GM18858 (cell line): Measurements from ENCODE around the gene ZP3.
A peak's percentile ranks its signal among the peaks of the same experiment; 100 is the strongest.
"Not testable (repeated sequence)": the region's sequence is repeated elsewhere in the genome, so short reads cannot be mapped to it uniquely, and the experiment has no call there.

ENCODE experiments used
- ATAC-seq: cut with Tn5 transposase; IDR thresholded peaks from one replicate; pipeline ENCODE4 v1.9.1; 2021; ENCODE audit not compliant: unreplicated experiment

ZP3 gene

DNA sequence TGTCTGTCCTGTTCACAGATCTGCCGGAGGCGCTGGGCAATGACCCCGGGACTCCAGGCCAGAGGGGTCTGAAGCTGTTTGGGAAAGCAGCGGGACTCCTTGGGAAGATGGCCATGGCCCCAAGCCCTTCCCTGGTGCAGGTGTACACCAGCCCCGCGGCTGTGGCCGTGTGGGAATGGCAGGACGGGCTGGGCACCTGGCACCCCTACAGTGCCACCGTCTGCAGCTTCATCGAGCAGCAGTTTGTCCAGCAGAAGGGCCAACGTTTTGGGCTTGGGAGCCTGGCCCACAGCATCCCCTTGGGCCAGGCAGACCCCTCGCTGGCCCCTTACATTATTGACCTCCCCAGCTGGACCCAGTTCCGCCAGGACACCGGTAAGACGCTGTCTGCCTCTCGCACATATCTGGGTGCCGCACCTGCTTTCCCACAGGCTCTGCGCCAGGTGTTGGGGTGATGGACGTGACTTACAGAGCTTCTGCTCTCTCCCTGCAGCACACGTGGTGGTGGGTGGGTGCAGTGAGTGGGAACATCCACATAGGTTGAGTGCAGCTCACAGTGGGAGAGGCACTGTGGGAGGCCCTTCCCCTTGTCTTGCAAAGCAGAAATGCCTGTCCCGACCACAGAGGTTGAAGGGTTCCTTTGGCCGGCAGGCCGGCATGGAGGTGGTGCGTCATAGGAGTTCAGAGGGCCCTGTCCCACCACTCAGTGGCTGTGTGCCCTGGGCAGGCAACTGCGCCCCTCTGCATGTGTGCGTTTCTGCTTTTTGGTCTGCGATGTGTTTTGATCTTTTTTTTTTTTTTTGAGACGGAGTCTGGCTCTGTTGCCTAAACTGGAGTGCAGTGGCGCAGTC, 55.9 kb downstream of the ZP3 start:
- not testable (repeated sequence) for ATAC-seq

DNA sequence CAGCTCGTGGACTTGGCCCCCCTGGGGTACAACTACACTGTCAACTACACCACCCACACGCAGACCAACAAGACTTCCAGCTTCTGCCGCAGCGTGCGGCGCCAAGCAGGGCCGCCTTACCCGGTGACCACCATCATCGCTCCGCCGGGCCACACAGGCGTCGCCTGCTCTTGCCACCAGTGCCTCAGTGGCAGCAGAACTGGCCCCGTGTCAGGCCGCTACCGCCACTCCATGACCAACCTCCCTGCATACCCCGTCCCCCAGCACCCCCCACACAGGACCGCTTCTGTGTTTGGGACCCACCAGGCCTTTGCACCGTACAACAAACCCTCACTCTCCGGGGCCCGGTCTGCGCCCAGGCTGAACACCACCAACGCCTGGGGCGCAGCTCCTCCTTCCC, 57.9 kb downstream of the ZP3 start:
- not testable (repeated sequence) for ATAC-seq

DNA sequence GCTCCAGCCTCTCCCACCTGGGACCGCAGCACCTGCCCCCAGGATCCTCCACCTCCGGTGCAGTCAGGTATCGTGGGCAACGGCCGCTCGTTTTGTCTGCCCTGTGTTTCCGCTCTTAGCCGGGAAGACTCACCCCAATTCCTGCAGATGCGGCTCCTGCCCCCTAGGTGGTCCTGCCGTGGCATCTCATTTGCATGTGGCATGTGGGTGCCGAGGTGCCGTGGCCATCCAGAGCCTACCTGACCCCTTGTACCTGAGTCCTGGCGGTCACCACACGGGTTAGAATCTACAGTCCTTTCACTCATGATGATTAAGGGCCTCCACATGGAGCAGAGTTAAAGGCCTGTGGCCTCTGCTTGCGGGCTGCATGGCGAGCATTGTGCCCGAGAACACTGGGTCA, 58.3 kb downstream of the ZP3 start:
- not testable (repeated sequence) for ATAC-seq

DNA sequence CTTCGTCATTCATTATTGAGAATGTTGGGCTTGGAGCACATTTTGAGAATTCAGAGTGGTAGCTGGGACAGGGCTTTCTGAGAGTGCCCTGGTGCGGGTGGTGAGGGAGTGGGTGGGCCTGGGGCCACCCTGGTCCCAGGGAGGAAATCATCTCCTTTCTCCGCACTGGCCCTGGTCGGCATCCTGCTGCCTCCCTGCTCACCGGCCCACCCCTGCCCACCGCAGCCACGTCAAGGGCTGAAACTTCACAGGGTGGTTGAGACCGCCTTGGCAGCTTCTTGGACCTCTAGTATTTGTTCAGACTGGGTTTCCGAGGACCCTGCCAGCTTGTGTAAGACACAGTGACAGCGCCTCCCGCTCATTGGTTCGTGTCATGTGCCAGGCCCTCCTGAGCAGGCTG, 59.7 kb downstream of the ZP3 start:
- not testable (repeated sequence) for ATAC-seq

DNA sequence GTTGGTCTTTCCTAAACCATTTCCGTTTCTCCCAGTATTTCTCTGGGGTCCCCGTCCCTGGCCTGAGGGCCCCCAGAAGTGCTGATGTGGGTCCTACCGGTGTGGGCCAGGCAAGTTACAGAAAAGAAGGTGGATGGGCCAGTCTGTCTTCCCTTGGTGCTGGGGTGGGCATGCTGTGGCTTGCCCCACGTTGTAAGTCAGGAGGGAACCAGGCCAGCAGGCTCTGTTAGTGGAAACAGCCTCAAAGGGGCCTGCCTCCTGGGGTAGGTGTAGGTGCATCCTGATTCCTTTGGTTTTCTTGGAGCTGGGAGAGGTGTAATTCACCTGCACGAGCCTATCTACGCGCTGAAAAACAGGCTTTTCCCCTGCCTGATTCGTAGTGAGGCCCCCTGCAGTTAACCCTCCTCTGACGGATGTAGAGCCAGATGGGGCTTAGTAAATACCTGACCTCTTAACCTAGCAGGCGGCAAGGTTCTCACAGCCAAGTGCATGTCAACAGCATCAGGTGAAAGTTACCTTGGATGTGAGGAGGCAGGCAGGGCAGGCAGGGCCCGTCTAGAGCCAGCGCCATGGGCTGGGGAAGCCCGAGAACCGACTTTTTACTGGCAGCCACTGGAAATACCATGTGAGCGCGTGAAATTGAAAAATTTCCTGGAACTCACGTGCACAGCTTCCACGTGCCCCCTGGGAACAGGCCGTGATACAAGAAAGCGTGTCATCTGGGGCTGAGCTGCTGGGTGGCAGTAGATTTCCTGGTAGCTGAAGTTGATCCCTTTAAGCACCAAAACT, 61.3 kb downstream of the ZP3 start:
- ATAC-seq = not testable (repeated sequence)

DNA sequence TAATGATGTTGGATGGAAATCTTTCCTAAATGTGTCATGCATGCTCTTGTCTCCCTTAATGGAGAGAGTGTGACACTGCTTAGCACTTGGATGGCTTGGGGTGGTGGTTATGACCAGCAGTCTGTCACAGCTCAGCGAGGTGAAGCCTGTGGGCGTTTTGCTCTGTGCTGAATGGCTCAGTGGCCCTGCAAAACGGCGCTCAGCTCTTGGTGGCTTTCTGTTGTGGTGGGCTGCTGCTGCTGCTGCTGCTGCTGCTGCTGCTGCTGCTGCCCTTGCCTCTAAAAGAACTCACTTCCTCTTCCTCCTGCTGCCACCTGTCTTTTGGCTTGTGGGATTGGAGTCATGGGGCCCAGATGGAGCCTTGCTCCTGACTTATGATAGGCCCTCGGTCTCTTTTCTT, 61.9 kb downstream of the ZP3 start:
- peak; percentile 98 for ATAC-seq

DNA sequence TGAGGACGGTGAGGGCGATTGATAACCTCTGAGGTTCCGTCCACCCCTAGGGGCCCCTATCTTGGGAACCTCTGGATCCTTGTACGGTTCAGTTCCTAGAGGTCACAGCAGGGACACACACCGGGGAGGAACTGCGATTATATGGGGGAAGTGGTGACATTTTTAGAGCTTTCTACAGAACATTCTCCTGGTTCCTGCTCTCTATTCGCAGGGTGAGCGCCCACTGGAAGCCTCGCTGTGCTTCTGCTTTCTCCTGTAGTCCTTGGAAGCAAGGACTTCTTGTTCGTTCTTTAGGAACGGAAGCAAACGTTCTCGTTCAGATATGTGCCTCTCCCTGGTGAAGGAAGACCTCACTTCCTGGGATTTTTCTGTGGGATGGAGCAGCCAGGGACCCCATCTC, 63.2 kb downstream of the ZP3 start:
- ATAC-seq = not testable (repeated sequence)
